HEK293 (cell line): ENCODE data around the gene DSCAM.

Experiments used
- CTCF ChIA-PET: fragments of 350-600 bp; formaldehyde crosslinking; extraction: SDS; loops from one replicate; lab custom pipeline; 2021; ENCODE audit warnings: antibody characterized with exemption; lab: Yijun Ruan, JAX
- POLR2A ChIA-PET: fragments of 300-600 bp; formaldehyde crosslinking; extraction: SDS; loops from one replicate; lab custom pipeline; 2020; ENCODE audit warnings: antibody characterized with exemption, inconsistent platforms; lab: Yijun Ruan, JAX
- H3K27ac ChIP-seq: fragments of 200-500 bp; sonication (Bioruptor generic); 2 replicates; pipeline ENCODE4 v1.5.1; 2014; ENCODE audit warnings: low read depth, low read length, control low read depth, inconsistent platforms; ENCODE audit errors: extremely low read depth
- H3K36me3 ChIP-seq, 2 experiments: fragments of 200-500 bp in 1 of 2; sonication (Bioruptor generic) in 1 of 2; 1 replicate in 1 of 2; 2 replicates in 1 of 2; pipeline ENCODE4 v1.5.1; 2014 to 2017; ENCODE audit warnings: inconsistent platforms in 2 of 2, low read length in 2 of 2; ENCODE audit not compliant: control insufficient read depth in 2 of 2, insufficient read depth in 1 of 2
- H3K4me1 ChIP-seq: fragments of 200-500 bp; sonication (Bioruptor generic); 2 replicates; pipeline ENCODE4 v1.5.1; 2014; ENCODE audit warnings: mild to moderate bottlenecking, low read length, inconsistent platforms; ENCODE audit not compliant: control insufficient read depth, insufficient read depth
- H3K4me3 ChIP-seq: 2 replicates; pipeline ENCODE4 v1.5.1; 2011; ENCODE audit warnings: low read depth, mild to moderate bottlenecking, control low read depth, low read length, moderate library complexity
- H3K9me3 ChIP-seq: fragments of 200-500 bp; sonication (Bioruptor generic); 2 replicates; pipeline ENCODE4 v1.5.1; 2014; ENCODE audit warnings: low read depth, low read length, inconsistent platforms; ENCODE audit not compliant: control insufficient read depth, insufficient read depth
- EGR2 ChIP-seq: fragments of 450-650 bp; formaldehyde crosslinking; IDR thresholded peaks from 2 replicates; pipeline ENCODE4 v1.5.1; 2016; ENCODE audit warnings: low read depth, missing biosample characterization, missing genetic modification characterization
- GFI1B ChIP-seq: fragments of 450-650 bp; formaldehyde crosslinking; IDR thresholded peaks from 2 replicates; pipeline ENCODE4 v1.5.1; 2016; ENCODE audit warnings: missing biosample characterization, missing genetic modification characterization
- MZF1 ChIP-seq: fragments of 450-650 bp; formaldehyde crosslinking; IDR thresholded peaks from 2 replicates; pipeline ENCODE4 v1.5.1; 2017; ENCODE audit warnings: missing biosample characterization, missing genetic modification characterization, borderline replicate concordance
- ZFP69B ChIP-seq: fragments of 450-650 bp; formaldehyde crosslinking; IDR thresholded peaks from 2 replicates; pipeline ENCODE4 v1.5.1; 2016; ENCODE audit warnings: missing biosample characterization, missing genetic modification characterization
- ZNF426 ChIP-seq: fragments of 450-650 bp; formaldehyde crosslinking; IDR thresholded peaks from 2 replicates; pipeline ENCODE4 v1.5.1; 2017; ENCODE audit warnings: missing biosample characterization, missing genetic modification characterization, mild to moderate bottlenecking, inconsistent platforms, moderate library complexity
- ZNF560 ChIP-seq: fragments of 450-650 bp; formaldehyde crosslinking; IDR thresholded peaks from 2 replicates; pipeline ENCODE4 v1.5.1; 2017; ENCODE audit warnings: missing biosample characterization, missing genetic modification characterization, borderline replicate concordance
- ZNF660 ChIP-seq: fragments of 450-650 bp; IDR thresholded peaks from 2 replicates; pipeline ENCODE4 v1.5.1; 2018; ENCODE audit warnings: missing biosample characterization, mild to moderate bottlenecking, missing genetic modification characterization
- ZNF776 ChIP-seq: fragments of 450-650 bp; formaldehyde crosslinking; IDR thresholded peaks from 2 replicates; pipeline ENCODE4 v1.5.0; 2017; ENCODE audit warnings: missing biosample characterization, missing genetic modification characterization, borderline replicate concordance
- ZNF777 ChIP-seq: fragments of 450-650 bp; formaldehyde crosslinking; IDR thresholded peaks from 2 replicates; pipeline ENCODE4 v1.5.1; 2017; ENCODE audit warnings: missing biosample characterization, missing genetic modification characterization, borderline replicate concordance
- ZNF791 ChIP-seq: fragments of 450-650 bp; formaldehyde crosslinking; IDR thresholded peaks from 2 replicates; pipeline ENCODE4 v1.5.1; 2016; ENCODE audit warnings: missing biosample characterization, missing genetic modification characterization
- TF ChIP-seq, protein P1 (sequence below): fragments of 450-650 bp; formaldehyde crosslinking; IDR thresholded peaks from 2 replicates; pipeline ENCODE4 v1.5.1; 2016; ENCODE audit warnings: missing biosample characterization, missing genetic modification characterization, borderline replicate concordance
- TF ChIP-seq, protein P2 (sequence below): fragments of 450-650 bp; formaldehyde crosslinking; IDR thresholded peaks from 2 replicates; pipeline ENCODE4 v1.5.1; 2016; ENCODE audit warnings: missing biosample characterization, missing genetic modification characterization
- TF ChIP-seq, protein P3 (sequence below): sonication (generic); formaldehyde crosslinking; IDR thresholded peaks from 2 replicates; pipeline ENCODE4 v1.8.1; 2022; ENCODE audit warnings: mild to moderate bottlenecking, moderate library complexity, missing genetic modification reagents
- TF ChIP-seq, protein P4 (sequence below): fragments of 450-650 bp; IDR thresholded peaks from 2 replicates; pipeline ENCODE4 v1.5.1; 2018; ENCODE audit warnings: missing biosample characterization, mild to moderate bottlenecking, missing genetic modification characterization
- TF ChIP-seq, protein P5 (sequence below): fragments of 450-650 bp; formaldehyde crosslinking; IDR thresholded peaks from 2 replicates; pipeline ENCODE4 v1.5.1; 2016; ENCODE audit warnings: missing biosample characterization, missing genetic modification characterization

Gene DSCAM

DNA sequence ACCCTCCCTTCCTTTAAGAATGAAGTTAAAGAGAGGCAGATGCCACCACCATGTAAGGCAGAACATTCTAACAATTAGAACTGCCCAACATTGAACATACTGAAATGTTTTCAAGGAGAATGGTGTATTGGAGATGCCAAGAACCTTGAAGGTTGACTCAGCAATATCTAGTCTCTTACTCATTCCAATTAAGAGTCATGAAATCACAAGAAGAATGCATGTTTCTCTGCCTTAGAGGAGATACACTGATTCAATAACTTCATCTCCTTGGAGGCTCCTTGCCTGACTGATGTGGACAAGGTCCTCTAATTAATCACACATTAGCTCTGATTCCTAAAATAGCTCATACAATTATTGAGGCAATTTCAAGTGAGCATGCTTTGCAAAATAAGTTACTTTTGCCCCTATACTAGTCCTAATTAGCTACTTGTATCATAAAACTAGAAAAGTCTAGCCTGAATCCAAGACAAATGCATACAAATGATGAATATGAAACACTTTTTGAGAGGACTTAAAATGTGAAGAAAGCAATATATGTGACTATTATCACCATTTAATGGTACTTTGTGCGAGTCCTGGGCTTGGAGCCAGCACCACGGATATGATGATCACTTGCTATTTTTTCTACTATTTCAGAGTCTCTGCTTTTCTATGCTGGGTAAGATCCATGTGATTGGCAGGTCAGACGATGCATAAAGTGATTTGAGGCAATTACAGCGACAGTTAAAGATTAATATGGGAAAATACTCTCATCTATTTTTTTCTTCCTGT lies 114.5 kb downstream of the DSCAM start (continued):
- no peak for TF ChIP-seq ZNF791 (tag by site-specific recombination)
- no peak for TF ChIP-seq EGR2
- no peak for TF ChIP-seq ZNF560 (tag by site-specific recombination)
- TF ChIP-seq ZNF776 = no peak
- TF ChIP-seq, protein P1, sequence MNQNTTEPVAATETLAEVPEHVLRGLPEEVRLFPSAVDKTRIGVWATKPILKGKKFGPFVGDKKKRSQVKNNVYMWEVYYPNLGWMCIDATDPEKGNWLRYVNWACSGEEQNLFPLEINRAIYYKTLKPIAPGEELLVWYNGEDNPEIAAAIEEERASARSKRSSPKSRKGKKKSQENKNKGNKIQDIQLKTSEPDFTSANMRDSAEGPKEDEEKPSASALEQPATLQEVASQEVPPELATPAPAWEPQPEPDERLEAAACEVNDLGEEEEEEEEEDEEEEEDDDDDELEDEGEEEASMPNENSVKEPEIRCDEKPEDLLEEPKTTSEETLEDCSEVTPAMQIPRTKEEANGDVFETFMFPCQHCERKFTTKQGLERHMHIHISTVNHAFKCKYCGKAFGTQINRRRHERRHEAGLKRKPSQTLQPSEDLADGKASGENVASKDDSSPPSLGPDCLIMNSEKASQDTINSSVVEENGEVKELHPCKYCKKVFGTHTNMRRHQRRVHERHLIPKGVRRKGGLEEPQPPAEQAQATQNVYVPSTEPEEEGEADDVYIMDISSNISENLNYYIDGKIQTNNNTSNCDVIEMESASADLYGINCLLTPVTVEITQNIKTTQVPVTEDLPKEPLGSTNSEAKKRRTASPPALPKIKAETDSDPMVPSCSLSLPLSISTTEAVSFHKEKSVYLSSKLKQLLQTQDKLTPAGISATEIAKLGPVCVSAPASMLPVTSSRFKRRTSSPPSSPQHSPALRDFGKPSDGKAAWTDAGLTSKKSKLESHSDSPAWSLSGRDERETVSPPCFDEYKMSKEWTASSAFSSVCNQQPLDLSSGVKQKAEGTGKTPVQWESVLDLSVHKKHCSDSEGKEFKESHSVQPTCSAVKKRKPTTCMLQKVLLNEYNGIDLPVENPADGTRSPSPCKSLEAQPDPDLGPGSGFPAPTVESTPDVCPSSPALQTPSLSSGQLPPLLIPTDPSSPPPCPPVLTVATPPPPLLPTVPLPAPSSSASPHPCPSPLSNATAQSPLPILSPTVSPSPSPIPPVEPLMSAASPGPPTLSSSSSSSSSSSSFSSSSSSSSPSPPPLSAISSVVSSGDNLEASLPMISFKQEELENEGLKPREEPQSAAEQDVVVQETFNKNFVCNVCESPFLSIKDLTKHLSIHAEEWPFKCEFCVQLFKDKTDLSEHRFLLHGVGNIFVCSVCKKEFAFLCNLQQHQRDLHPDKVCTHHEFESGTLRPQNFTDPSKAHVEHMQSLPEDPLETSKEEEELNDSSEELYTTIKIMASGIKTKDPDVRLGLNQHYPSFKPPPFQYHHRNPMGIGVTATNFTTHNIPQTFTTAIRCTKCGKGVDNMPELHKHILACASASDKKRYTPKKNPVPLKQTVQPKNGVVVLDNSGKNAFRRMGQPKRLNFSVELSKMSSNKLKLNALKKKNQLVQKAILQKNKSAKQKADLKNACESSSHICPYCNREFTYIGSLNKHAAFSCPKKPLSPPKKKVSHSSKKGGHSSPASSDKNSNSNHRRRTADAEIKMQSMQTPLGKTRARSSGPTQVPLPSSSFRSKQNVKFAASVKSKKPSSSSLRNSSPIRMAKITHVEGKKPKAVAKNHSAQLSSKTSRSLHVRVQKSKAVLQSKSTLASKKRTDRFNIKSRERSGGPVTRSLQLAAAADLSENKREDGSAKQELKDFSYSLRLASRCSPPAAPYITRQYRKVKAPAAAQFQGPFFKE = no peak

DNA sequence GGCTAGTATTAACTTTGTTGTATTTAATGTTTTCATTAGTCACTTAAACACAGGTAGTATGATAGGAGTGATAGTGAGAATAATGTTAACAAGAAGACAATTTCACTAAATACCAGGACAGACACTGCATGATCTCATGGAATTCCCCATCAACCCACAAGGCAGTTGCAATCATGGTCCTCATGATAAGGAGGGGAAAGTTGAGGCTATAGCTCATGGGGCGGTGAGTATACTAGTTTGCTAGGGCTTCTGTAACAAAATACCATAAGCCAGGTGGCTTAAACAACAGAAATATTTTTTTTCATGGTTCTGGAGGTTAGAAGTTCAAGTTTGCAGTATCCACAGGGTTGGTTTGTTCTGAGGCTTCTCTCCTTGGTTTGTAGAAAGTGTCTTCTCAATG lies 115.8 kb downstream of the DSCAM start:
- Histone ChIP-seq H3K36me3 (no peaks in the 10 kb centered on the region), H3K27ac (no peak overlapping the region), H3K4me1 (no peaks in the 10 kb centered on the region), H3K9me3 (no peaks in the 10 kb centered on the region), H3K4me3 (no peak overlapping the region)
- POLR2A ChIA-PET = interaction anchor here (0.7 kb wide), 1 partner anchor 104 kb away, joined by 3 read pairs; no protein-coding TSS in a partner anchor
- CTCF ChIA-PET = no interaction called here
- no peak for TF ChIP-seq ZNF426 (tag by site-specific recombination)
- TF ChIP-seq, protein P2, sequence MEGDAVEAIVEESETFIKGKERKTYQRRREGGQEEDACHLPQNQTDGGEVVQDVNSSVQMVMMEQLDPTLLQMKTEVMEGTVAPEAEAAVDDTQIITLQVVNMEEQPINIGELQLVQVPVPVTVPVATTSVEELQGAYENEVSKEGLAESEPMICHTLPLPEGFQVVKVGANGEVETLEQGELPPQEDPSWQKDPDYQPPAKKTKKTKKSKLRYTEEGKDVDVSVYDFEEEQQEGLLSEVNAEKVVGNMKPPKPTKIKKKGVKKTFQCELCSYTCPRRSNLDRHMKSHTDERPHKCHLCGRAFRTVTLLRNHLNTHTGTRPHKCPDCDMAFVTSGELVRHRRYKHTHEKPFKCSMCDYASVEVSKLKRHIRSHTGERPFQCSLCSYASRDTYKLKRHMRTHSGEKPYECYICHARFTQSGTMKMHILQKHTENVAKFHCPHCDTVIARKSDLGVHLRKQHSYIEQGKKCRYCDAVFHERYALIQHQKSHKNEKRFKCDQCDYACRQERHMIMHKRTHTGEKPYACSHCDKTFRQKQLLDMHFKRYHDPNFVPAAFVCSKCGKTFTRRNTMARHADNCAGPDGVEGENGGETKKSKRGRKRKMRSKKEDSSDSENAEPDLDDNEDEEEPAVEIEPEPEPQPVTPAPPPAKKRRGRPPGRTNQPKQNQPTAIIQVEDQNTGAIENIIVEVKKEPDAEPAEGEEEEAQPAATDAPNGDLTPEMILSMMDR (tag by site-specific recombination) = no peak

DNA sequence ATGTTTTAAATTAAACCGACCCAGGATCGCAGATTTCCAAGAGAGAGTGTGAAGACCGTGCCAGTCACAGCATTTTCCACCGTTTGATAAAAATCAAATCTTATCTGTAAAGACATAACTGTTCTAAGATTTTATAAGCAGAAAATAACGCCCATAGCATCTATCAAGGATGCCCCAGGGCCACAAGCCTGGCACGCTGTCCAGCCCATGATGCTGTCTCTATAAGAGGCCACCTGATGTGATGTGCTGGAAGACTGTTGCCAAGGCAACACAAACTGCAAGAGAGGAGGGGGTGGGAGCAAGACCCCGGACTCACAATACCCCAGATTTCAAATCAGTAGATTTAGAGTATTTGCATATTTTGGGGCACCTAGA lies 116.5 kb downstream of the DSCAM start:
- CTCF ChIA-PET = no interaction called here

More for the DNA sequence above, 116.5 kb downstream of the DSCAM start:
- TF ChIP-seq, protein P3, sequence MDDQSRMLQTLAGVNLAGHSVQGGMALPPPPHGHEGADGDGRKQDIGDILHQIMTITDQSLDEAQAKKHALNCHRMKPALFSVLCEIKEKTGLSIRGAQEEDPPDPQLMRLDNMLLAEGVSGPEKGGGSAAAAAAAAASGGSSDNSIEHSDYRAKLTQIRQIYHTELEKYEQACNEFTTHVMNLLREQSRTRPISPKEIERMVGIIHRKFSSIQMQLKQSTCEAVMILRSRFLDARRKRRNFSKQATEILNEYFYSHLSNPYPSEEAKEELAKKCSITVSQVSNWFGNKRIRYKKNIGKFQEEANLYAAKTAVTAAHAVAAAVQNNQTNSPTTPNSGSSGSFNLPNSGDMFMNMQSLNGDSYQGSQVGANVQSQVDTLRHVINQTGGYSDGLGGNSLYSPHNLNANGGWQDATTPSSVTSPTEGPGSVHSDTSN = no peak
- no peak for TF ChIP-seq ZNF660 (tag by site-specific recombination)
- no peak for TF ChIP-seq GFI1B (tag by site-specific recombination)
- no peak for TF ChIP-seq ZFP69B (tag by site-specific recombination)
- TF ChIP-seq ZNF777 (tag by site-specific recombination) = no peak
- TF ChIP-seq, protein P4, sequence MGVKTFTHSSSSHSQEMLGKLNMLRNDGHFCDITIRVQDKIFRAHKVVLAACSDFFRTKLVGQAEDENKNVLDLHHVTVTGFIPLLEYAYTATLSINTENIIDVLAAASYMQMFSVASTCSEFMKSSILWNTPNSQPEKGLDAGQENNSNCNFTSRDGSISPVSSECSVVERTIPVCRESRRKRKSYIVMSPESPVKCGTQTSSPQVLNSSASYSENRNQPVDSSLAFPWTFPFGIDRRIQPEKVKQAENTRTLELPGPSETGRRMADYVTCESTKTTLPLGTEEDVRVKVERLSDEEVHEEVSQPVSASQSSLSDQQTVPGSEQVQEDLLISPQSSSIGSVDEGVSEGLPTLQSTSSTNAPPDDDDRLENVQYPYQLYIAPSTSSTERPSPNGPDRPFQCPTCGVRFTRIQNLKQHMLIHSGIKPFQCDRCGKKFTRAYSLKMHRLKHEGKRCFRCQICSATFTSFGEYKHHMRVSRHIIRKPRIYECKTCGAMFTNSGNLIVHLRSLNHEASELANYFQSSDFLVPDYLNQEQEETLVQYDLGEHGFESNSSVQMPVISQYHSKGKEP (tag by site-specific recombination) = no peak
- TF ChIP-seq, protein P5, sequence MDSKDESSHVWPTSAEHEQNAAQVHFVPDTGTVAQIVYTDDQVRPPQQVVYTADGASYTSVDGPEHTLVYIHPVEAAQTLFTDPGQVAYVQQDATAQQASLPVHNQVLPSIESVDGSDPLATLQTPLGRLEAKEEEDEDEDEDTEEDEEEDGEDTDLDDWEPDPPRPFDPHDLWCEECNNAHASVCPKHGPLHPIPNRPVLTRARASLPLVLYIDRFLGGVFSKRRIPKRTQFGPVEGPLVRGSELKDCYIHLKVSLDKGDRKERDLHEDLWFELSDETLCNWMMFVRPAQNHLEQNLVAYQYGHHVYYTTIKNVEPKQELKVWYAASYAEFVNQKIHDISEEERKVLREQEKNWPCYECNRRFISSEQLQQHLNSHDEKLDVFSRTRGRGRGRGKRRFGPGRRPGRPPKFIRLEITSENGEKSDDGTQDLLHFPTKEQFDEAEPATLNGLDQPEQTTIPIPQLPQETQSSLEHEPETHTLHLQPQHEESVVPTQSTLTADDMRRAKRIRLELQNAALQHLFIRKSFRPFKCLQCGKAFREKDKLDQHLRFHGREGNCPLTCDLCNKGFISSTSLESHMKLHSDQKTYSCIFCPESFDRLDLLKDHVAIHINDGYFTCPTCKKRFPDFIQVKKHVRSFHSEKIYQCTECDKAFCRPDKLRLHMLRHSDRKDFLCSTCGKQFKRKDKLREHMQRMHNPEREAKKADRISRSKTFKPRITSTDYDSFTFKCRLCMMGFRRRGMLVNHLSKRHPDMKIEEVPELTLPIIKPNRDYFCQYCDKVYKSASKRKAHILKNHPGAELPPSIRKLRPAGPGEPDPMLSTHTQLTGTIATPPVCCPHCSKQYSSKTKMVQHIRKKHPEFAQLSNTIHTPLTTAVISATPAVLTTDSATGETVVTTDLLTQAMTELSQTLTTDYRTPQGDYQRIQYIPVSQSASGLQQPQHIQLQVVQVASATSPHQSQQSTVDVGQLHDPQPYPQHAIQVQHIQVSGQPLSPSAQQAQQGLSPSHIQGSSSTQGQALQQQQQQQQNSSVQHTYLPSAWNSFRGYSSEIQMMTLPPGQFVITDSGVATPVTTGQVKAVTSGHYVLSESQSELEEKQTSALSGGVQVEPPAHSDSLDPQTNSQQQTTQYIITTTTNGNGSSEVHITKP (tag by site-specific recombination) = no peak
- no peak for TF ChIP-seq MZF1 (tag by site-specific recombination)
- Histone ChIP-seq H3K4me3 (no peak overlapping the region), H3K4me1 (no peaks in the 10 kb centered on the region), H3K27ac (no peak overlapping the region), H3K36me3 (no peaks in the 10 kb centered on the region), H3K9me3 (no peaks in the 10 kb centered on the region)
- POLR2A ChIA-PET = no interaction called here
